Measurements from ENCODE around the gene HRH2.
"Not testable (repeated sequence)": the region's sequence is repeated elsewhere in the genome, so short reads cannot be mapped to it uniquely, and the experiment has no call there.

The HRH2 gene

DNA sequence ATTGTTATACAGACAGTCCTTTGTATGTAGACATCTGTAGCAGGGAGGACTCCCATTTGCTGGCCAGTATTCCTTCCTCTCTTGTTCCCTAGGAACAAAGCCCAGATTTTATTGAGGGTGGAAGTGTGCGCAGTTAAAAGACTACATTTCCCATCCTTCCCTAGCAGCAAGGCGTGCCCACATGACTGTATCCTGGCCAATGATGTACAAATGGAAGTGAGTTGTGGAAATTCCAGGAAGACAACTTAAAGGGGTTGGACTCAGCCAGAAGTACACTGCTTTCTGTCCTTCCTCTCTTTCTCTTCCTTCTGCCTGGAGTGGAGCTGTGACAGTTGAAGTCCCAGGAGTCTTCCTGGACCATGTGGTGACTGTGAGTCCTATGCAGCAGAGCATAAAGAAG is 89.0 kb downstream of the HRH2 start:
- no peak for DNase-seq

DNA sequence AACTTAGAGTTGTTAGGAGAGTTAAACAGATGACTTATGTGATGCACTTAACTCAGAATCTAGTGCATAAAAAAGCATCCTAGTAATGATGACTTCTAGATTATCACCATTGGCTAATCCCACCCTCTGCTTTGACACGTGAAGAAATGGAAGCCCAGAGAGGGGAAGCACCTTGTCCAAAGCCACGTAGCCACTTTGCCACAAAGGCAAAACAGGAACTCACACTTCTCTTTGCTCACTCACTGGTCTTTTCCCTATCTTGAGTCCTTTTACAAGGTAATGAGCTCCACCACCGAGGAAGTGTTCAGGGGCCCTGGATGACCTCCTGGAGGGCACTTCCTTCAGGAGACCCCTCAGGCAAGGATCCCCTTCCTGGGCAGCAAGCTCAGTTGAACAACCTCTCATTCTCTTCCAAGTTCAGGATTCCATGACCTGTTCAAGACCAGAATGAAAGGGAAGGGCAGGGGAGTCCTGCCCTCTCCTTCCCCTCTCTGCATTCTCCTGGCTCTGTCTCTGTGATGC is 89.7 kb downstream of the HRH2 start:
- DNase-seq, result no peak

DNA sequence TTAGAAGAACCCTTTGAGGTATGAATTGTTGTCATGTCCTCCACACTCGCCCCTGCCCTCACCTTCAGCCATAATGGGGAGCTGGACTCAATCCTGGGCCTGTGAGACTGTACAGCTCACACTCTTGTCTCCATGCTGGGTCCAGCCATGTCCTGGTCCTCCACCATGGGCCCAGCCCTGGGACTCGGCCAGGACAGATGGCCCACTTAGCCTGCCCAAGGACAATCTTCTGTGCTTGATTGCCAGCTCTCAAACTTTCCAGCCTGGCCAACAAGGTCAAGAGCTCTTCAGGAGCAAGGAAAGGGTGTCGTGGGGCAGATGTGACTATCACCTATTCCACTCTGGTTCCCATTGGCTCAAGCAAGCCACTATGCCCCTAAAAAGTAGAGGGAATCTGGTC is 90.8 kb downstream of the HRH2 start:
- DNase-seq, result no peak

DNA sequence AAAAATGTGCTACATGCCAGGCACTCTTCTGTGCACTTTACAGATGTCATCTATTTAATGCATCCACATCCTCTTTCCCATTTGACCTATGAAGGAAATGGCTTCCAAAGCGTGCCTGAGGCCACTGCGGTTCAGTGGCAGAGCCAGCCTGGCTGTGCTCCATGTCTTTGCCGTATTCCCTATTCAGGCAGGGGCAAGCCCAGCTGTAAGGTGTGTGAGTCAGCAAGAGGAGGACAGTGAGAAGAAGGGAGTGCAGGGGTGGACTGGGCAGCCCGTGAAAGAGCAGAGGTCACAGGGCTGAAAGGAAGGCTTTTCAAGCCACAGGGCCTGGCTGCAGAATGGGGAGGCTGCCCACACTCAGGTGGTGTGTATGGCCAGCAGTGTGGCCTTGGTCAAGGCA is 91.7 kb downstream of the HRH2 start:
- DNase-seq, result no peak

DNA sequence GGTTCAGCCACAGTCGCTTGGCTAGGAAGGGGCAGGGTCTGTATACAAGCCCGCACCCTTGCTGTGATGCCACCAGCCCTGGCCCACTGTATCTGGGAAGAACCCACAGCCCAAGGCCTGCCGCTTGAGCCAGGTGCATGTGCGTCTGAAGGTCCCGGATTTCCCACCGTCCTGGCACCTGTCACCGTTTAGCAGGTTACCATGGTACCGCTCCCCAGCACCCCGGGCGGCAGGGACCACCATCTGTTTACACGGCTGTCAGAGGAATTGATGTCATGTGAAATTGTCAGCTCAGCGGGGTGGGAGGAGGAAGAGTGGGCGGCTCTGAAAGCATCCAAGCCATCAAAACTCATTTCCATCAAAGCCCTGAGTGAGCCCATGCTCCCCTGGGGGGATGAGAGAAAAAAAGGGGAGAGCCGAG is 92.7 kb downstream of the HRH2 start:
- no peak for DNase-seq

DNA sequence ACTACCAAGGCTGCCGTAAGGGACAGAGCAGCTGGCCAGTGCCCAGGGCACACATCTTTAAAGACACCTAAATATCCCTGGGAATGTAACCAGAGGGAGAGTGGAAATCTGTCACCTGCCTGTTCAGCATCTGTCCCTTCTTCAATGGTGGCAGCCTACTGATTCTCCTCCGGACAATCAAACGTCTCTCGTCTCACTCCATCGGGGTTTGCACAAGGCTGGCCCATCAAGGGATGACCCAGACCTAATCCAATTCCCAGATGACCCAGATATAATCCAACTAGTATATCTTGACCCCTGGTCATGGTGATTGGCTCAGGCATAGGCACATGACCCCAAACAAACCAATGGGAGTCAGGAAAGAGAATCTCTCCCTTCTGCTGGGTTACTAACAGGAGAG is 93.5 kb downstream of the HRH2 start:
- DNase-seq, result no peak

DNA sequence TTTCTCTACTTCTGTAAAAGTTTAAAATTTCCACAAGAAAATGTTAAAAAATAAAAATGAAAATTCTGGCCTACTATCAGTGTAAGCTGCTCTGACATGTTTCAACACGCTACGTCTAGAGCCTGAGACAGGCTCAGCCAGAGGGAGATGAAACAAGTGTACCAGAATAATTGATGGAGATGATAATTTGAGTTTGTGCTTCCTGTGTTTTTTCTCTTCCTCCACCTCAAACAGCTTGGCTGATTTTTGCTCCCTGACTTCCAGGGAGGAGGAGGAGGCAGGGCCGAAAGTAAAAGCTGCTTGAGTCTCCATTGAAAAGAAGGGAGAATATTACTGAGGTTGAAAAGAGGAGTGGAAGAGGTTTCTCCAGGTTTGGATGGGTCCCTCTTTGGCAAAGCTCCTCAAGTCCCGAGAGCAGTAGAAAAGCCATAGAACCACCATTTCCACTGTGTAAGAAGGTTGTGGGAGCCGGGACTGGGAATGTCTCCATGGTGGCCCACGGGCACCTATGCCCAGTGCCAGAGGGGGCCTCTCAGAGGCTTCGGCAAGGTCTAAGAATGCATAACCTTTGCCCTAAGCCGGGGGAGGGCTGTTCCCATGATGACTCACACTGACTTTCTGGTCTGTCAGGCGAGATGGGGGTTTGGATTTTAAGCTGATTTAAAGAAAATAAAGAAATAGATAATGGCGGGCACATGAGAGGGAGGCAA is 95.1 kb downstream of the HRH2 start:
- no peak for DNase-seq

DNA sequence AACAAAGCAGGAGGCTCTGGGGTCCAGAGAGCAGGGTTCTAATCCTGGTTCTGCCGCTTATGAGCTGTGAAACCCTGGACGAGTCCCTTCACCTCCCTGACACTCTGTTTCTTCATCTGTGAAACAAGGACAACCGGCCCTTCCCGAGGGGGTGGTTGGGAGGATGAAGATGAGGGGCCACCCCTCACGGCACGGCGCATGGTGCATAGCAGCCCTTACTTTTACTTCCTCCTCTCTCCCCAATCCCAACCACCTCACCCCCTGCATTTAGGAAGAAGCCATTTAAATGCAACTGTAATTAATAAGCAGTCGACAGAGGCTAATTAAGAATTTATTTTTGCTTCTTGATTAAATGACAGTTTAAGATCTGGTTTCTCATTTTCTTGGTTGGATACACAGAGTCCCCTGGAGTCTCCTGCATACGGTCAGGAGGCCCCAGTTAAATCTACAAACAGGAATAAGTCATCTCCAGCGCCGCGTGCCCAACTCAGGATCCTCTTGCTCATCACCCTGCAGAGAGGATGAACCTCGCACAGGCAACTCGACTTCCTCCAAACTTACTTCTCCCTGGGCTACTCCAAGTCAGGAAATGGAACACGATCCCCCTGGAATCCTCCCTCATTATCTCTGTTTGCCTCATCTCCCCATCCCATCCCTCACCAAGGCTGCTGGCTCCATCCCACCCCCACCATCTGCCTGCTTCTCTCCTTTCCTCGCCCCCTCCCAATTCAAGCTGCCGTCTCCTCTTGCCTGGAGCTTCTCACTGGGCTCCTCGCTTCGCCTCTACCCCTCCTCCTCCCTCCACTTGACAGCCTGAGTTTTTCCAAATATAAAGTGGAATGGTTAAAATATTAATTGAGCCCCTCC is 95.9 kb downstream of the HRH2 start:
- DNase-seq, result no peak

DNA sequence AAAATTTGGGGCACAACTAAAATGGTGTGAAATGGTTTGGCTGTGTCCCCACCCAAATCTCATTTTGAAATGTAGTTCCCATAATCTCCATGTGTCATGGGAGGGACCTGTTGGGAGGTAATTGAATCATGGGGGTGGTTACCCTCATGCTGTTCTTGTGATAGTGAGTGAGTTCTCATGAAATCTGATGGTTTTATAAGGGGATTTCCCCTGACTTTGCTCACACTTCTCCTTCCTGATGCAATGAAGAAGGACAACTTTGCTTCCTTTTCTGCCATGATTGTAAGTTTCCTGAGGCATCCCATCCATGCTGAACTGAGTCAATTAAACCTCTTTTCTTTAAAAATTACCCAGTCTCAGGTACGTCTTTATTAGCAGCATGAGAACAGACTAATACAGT is 102.1 kb downstream of the HRH2 start:
- not testable (repeated sequence) for DNase-seq

Data from CD4-positive, alpha-beta T cell treated with Interleukin-1 beta for 1 hour (primary cell).